Omental fat pad (tissue), 4 donors: ENCODE measurements around the gene FBXO42. TPM values are rescaled to one million over a fixed set of nuclear protein-coding genes. Genes with fewer than 3 reads are reported as not detected.

Experiments used
- ATAC-seq: fragments of 150-250 bp; one replicate; pipeline ENCODE4 v1.9.1; 2016; ENCODE audit warnings: mild to moderate bottlenecking, moderate library complexity; ENCODE audit not compliant: low FRiP score
- DNase-seq: peaks from one replicate; pipeline ENCODE4 v3.0.0-alpha.2; 2019; ENCODE audit warnings: low spot score
- total RNA-seq, 4 donors: library from RNA; depleted of rRNA; stranded (reverse); fragments of >200 nt; gene quantifications; one replicate each; pipeline ENCODE4 v1.1.0, GENCODE V29; 2016
- TF ChIP-seq, protein P1 (sequence below), 3 donors: fragments of 450-650 bp; IDR thresholded peaks; one replicate each; pipeline ENCODE4 v1.5.1; 2016 to 2017; ENCODE audit warnings: antibody characterized with exemption in 3 of 3, mild to moderate bottlenecking in 3 of 3, moderate library complexity in 2 of 3

Gene FBXO42
- 10 to 100 TPM; 16.1 to 29.8 (median 19.2) TPM for total RNA-seq

DNA sequence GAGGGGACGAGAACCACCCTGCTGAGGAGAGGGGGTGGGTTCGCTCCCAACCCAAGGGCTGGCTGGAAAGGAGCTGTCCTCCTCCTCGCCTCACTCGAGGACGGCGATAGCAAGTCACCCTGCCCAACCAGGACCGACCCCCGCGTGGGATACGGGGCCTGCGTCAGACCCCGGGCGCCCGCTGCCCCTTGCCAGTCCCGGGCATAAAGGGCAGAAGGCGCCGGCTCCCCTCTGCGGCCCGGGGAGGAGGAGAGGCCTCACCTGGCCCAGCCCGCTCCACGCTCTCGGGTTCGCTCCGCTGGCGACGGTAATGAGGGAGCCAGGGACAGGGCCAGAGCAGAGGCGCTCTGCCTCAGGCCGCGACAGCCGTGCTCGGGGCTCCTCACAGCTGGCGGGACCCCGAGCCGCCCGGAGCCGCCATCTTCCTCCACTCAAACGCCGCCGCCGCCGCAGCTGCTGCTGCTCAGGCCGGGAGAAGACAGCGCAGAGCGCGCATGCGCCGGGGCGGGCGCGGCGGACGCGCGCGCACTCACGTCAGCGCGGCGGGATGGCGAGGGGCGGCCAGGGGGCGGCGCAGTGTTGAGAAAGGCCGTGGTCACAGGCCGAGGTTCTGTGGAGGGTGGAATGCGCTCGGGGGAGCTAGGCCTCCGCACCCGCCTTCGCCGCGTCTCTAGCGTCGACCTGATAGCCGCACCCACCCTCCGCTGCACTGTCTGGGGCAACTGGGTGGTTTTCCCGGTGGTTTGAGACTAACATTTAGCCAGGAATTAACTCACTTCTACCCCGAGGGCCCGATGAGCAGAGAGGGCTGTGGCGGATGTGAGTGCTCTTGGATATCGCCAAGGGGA lies at the start of gene FBXO42:
Gene FBXO42 (minus strand): TSS at position 487 of the 848 bp plus-strand sequence. CDS start 37,062 bp downstream, outside the sequence.
- DNase-seq (peak; percentile 71), ATAC-seq (peak; percentile 96)
- TF ChIP-seq, protein P1, sequence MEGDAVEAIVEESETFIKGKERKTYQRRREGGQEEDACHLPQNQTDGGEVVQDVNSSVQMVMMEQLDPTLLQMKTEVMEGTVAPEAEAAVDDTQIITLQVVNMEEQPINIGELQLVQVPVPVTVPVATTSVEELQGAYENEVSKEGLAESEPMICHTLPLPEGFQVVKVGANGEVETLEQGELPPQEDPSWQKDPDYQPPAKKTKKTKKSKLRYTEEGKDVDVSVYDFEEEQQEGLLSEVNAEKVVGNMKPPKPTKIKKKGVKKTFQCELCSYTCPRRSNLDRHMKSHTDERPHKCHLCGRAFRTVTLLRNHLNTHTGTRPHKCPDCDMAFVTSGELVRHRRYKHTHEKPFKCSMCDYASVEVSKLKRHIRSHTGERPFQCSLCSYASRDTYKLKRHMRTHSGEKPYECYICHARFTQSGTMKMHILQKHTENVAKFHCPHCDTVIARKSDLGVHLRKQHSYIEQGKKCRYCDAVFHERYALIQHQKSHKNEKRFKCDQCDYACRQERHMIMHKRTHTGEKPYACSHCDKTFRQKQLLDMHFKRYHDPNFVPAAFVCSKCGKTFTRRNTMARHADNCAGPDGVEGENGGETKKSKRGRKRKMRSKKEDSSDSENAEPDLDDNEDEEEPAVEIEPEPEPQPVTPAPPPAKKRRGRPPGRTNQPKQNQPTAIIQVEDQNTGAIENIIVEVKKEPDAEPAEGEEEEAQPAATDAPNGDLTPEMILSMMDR (IDR thresholded peaks at IDR 0.05): no peak

DNA sequence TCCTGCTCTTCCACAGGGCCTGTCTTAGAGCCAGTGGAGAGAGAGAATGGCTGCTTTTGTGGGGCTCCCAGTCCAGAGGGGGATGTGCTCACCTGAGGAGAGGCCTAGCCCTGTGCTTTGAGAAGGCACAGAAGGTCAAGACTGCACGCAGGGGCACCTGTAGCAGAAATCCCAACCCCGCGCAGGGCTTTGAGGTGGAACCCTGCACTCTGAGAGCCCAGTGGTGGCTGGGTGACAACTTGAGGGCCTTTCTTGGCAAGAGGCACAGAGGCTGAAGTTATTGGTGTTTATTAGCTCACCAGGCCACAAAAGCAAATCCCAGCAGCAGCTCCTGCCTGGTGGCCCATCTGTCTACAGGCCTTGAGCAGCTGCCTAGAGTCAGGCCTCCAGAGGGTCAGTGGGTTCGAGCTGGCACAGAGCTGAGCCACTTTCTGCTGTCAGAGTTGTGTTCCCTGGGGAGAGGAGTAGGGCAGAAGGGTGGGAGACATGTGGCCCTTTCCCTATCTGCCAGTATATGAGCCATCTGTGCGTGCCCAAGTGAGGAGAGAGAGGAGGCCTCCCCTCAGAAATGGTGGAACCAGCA lies 46.2 kb upstream of the FBXO42 start:
- TF ChIP-seq, protein P1 (IDR thresholded peaks at IDR 0.05): no peak
- no peak for ATAC-seq
- no peak for DNase-seq

DNA sequence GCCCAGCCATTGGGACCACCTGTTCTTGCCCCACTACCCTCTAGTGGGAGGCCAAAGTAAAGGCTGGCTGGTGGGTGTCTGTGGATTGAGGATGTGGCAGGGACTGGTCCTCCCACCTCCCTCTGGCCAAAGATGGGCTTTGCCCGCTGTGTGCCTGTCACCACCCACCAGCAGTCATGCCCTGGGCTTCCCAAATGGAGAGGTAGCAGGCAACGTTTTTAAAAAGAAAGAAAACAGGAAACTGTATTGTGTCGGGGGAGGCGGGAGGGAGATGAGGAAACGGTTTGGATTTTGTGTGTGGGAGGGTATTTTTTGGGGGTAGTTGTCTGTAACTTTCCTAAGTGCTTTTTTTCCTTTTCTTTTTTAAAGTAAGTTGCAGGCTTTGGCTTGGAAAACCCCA lies 44.8 kb upstream of the FBXO42 start:
- DNase-seq: no peak
- ATAC-seq: no peak
- TF ChIP-seq, protein P1 (IDR thresholded peaks at IDR 0.05): no peak

DNA sequence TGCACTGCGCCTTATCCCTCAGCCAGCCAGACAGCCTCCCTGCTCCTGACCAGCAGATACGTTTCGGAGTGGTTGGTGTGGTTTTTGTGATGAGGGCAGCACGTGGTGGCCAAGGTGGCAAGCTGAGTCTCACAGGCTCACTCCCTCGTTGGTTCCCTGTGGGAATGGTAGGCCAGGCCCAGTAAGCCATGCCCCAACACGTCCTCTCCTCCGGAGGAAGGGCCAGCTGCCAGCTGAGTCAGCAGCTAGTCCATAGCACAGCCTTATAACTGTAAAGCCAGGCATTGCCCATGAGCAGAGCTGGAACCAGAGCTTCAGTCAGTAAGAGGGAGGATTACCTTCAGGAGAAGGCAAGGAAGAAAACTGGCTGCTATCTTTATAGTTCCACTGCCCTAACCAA lies 44.3 kb upstream of the FBXO42 start:
- TF ChIP-seq, protein P1 (IDR thresholded peaks at IDR 0.05): no peak
- no peak for DNase-seq
- no peak for ATAC-seq

DNA sequence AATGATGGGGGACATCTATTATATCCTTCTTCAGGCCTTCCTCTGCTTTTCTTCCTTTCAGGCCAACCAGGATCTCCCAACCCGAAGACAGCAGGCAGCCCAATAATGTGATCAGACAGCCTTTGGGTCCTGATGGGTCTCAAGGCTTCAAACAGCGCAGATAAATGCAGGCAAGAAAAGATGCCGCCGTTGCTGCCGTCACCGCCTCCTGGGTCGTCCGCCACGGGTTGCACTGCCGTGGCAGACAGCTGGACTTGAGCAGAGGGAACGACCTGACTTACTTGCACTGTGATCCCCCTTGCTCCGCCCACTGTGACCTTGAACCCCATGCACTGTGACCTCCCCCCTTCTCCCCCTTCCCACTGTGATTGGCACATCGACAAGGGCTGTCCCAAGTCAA lies 42.7 kb upstream of the FBXO42 start:
- ATAC-seq: no peak
- DNase-seq: no peak
- TF ChIP-seq, protein P1 (IDR thresholded peaks at IDR 0.05): no peak

DNA sequence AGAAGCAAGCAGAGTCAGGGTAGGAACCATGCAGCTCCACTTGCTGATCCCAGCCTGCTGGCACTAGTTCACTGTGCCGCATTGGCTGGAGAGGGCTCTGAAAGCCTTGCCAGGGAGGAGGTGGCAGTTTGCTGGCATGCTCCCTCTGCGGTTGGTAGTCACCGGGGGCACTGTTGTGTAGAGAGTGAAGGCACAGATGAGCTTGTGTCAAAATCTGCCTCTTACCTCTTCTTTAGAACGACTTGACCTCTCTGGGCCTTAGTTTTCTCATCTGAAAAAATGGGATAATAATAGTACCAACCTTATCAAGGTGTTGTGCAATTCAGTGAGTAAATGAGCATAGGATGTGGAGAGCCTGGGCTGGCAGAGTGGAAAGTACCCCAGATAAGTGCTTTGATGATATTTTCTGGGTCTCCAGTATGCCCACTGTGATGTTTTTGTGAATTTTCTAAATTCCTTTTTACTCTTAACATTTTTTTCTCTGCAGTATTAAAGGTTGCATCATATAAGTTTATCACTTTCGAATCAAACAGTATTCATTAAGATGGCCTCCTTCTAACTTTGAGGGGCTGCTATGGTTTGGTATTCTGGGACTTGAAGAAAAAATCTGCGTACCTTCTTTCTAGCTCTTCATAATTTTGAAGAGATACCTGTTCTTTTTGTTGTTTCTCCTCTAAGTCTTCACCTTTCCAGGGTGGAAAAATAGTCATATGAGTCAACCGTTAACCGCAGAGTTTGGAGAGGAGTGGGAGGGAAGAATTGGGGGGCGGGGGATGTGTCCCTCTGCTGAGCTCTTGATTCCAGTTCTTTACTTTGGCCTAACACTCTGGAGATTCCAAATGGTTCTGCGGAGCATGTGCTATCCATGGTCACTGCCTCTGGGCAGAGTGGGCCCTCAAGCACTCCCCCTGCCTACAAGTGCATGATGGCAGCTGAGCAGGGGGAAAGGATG lies 41.6 kb upstream of the FBXO42 start:
- TF ChIP-seq, protein P1 (IDR thresholded peaks at IDR 0.05): no peak
- DNase-seq (no peak), ATAC-seq (no peak)
